Measurements from ENCODE around the gene ZC3H12D.

DNA sequence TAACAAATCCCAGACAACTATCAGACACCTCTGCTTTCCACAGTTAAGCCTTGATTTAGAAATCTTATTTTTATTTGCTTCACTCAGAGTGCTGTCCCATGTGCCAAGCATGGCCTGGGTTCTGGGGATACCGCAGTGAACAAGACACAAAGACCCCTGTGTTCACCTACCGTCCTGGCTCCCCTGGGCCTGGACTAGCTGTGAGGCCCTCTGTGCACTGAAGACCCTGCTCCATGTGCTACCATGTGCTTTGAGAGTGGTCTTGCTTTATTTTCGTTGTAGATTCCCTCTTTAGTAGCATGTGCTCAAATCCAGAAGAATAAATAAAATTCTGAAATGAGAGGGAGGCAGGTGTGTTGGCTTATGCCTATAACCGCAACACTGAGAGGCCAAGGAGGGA lies 62.2 kb downstream of the ZC3H12D start:
- TF ChIP-seq POLR2A (IDR thresholded peaks at IDR 0.05; ENCODE audit: low read depth): no peak
- TF ChIP-seq, protein P1, sequence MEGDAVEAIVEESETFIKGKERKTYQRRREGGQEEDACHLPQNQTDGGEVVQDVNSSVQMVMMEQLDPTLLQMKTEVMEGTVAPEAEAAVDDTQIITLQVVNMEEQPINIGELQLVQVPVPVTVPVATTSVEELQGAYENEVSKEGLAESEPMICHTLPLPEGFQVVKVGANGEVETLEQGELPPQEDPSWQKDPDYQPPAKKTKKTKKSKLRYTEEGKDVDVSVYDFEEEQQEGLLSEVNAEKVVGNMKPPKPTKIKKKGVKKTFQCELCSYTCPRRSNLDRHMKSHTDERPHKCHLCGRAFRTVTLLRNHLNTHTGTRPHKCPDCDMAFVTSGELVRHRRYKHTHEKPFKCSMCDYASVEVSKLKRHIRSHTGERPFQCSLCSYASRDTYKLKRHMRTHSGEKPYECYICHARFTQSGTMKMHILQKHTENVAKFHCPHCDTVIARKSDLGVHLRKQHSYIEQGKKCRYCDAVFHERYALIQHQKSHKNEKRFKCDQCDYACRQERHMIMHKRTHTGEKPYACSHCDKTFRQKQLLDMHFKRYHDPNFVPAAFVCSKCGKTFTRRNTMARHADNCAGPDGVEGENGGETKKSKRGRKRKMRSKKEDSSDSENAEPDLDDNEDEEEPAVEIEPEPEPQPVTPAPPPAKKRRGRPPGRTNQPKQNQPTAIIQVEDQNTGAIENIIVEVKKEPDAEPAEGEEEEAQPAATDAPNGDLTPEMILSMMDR (IDR thresholded peaks at IDR 0.05): no peak
